GM18870 (cell line): ENCODE data around the gene ARHGAP15.
A peak's percentile ranks its signal among the peaks of the same experiment; 100 is the strongest.

Source experiments
- ATAC-seq: cut with Tn5 transposase; IDR thresholded peaks from one replicate; pipeline ENCODE4 v1.9.1; 2021; ENCODE audit warnings: moderate library complexity; ENCODE audit not compliant: unreplicated experiment

ARHGAP15 gene

DNA sequence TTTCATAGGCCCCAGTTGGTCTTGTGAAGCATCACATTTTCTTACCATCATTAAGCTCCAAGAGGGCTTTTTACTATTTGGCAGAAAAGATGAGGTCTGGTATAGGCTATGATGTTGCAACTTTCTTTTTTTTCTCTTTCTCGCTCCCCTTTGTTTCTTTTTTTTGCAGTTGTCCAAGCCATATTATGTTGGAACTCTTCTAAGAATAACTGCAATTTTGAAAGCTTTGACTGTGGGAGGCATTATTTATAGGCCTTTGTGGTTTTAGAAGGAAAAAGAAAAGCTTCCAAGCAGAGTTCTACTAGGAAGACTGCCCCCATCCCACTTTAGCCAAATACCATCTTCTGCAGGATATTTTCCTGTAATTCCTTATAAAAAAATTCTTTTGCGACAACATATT, 571.6 kb downstream of the ARHGAP15 start:
- no peak for ATAC-seq

DNA sequence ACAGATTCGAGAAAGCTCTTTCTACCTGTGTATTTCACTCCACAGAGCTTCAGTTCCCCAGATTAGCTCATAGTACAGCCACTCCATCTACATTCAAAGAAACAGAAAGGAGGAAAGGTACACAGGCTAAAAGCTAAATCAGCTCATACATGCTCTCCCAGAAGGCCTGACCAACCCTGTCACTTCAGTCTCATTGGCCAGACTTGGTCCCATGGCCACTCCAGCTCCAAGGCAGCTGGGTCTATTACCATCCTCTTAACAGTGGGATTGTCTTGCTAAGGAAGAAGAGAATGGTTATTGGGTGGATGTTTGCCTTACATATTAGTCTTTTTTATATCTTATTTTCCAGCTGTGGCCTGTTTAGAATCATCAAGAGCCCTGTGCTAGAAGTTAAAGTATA, 572.6 kb downstream of the ARHGAP15 start:
- ATAC-seq: no peak

GRCh38 chr2:143702931-143703330, 573.7 kb downstream of the ARHGAP15 start:
- no peak for ATAC-seq

GRCh38 chr2:143704451-143705106, 575.4 kb downstream of the ARHGAP15 start:
- ATAC-seq: peak; percentile 89

GRCh38 chr2:143705108-143705707, 576.0 kb downstream of the ARHGAP15 start:
- peak; percentile 29 for ATAC-seq

- ATAC-seq: no peak
Observed at GRCh38 chr2:143706354-143706753, 577.1 kb downstream of the ARHGAP15 start.

- ATAC-seq: no peak
Observed at GRCh38 chr2:143708682-143709081, 579.5 kb downstream of the ARHGAP15 start.

- no peak for ATAC-seq
Observed at GRCh38 chr2:143710196-143710595, 581.0 kb downstream of the ARHGAP15 start.

GRCh38 chr2:143710879-143711278, 581.7 kb downstream of the ARHGAP15 start:
- no peak for ATAC-seq

GRCh38 chr2:143716522-143716921, 587.3 kb downstream of the ARHGAP15 start:
- ATAC-seq: no peak

- no peak for ATAC-seq
Observed at GRCh38 chr2:143717053-143717452, 587.8 kb downstream of the ARHGAP15 start.

GRCh38 chr2:143717536-143718168, 588.4 kb downstream of the ARHGAP15 start:
- no peak for ATAC-seq

DNA sequence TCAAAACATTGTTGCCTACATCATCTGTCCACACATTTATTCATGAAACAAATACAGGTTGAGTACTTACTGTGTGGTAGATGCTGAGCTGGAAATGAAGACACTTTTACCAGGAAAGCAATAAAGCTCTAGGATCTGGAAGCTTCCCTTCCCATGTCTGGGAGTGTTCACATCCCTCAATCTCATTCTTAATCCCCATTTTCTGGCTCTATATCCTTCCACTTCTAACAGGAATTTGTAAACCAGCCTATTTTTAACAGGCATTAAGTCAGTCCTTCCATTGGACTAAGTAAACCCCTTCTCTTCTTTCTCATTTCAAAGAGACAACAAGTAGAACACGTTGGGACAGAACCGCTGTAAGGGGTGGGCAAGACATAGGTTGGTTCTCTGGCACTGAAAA, 589.5 kb downstream of the ARHGAP15 start:
- no peak for ATAC-seq

DNA sequence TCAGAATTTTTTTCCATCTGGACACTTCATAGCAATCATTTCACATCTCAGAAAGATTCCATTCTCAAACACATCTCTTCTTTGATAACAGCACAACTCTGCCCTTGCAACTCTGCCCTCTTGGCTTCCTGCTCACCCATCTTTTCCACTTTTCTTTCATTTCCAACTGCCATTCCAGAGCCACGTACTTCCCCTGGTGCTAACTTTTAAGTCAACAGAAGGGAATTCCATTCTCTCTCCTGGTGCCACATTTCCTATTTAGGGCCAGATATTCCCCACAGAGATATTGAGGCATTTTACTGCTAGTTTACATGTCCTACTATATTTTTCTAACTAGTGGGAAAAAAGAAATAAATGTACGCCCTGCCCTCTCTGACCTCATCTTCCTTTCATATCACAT, 590.2 kb downstream of the ARHGAP15 start:
- no peak for ATAC-seq

- no peak for ATAC-seq
Observed at GRCh38 chr2:143720095-143720664, 591.0 kb downstream of the ARHGAP15 start.

- no peak for ATAC-seq
Observed at GRCh38 chr2:143725400-143725799, 596.2 kb downstream of the ARHGAP15 start.

DNA sequence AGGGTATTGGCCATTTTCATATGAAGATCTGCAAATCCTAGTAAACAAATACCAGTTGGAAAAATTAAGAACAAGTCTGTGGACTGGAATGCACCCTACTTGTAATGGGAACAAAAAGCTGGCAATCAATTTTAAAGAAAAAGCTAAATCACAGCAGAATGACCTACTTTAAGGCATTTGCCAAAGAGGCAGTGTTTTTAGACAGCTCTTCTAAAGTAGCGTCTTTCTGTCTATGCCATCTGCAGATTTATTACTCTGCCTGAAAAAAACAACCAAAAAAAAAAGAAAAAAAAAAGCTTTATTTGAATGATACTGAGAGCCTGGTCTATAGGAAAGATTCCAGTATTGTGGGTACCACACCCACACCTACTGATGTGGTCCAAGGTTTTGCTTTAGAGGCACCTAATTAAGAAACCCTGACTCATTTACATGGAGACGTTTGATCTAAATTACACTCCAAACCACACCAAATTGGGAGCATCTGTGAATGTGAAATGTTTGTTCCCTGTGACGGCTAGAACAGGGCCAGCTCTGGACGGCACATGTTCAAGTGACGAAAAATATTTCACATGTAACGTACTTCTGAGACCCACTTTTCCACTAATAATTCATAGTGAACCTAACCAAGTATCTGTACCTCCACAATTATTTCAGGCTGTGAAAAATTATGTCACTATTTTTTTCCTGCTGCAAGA, 597.1 kb downstream of the ARHGAP15 start:
- ATAC-seq: no peak

GRCh38 chr2:143728498-143728897, 599.3 kb downstream of the ARHGAP15 start:
- no peak for ATAC-seq

GRCh38 chr2:143729296-143729814, 600.1 kb downstream of the ARHGAP15 start:
- ATAC-seq: no peak

- peak; percentile 78 for ATAC-seq
Observed at GRCh38 chr2:143730155-143730952, 601.1 kb downstream of the ARHGAP15 start.

- peak; percentile 47 for ATAC-seq
Observed at GRCh38 chr2:143730953-143731260, 601.7 kb downstream of the ARHGAP15 start.
